HG02642 (cell line): ENCODE data around the gene CDK4.
"Not testable (repeated sequence)": the region's sequence is repeated elsewhere in the genome, so short reads cannot be mapped to it uniquely, and the experiment has no call there.

Experiments used
- ATAC-seq: cut with Tn5 transposase; IDR thresholded peaks from one replicate; pipeline ENCODE4 v1.9.1; 2021; ENCODE audit warnings: mild to moderate bottlenecking; ENCODE audit not compliant: unreplicated experiment, poor library complexity

Gene CDK4

GRCh38 chr12:57730336-57731067, 21.6 kb downstream of the CDK4 start:
- no peak for ATAC-seq

- ATAC-seq = no peak
Measured at GRCh38 chr12:57729321-57729844, 22.7 kb downstream of the CDK4 start.

DNA sequence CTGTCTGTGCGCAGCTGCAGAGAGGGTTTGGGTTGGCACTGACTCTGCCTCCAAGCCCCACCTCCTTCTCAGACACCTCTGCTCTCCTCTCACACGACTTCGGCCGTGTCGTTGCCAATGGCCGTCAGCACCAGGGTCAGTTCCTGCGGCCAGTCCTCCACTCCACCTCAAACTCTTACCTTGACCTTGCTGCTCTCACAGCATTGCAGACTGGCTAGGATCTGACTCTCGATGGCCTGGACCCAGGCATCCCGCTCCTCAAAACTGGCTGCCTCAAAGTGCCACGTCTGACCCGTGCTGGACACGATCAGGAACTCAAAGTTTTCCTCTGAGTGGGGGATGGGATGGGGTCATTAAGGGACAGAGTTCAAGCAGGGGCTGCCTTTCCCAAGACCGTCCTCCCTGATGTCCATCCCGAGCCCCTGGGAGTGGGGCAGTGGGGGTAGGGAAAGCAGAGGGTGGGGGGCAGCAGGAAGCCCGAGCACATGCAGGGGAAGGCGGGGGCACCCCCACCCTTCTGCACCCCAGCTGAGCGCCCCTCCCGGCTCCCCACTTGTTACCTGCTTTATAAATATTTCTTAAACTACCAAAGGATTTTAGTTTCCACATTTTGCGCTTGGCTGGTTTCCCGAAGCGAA, 24.2 kb downstream of the CDK4 start:
- no peak for ATAC-seq

GRCh38 chr12:57726884-57727757, 25.0 kb downstream of the CDK4 start:
- ATAC-seq = no peak

DNA sequence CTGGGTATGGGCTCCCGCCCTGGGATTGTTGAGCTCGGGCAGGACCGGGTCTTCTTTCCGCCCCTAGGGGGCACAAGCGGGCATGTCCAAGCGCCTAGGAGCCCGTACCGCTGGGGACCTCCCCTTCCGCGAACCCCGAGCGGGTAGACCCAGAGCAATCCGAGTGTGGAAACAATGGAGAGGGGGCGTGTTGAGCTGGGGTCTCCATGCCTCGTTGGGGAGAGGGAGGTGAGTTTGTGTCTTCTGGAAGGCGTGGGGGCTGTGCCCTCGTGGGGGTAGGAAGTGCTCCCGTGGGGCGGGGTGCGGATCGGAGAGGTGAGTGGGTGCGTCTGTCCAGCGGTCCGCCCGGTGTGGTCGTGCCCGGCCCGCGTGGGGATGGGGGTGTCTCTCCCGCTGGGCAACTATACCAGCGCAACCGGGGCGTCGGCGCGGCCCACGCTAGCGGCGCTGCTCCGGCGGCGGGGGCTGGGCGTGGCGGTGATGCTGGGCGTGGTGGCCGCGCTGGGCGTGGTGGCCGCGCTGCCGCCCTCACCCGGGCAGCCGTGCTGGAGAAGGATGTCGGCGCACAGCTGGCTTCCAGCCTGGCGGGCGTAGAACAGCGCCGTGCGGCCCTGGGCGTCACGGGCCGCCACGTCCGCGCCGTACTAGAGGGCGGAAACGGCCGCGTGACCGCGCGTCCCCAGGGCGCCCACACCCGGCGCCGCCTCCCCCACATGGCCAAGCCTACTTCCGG, 25.8 kb downstream of the CDK4 start:
- no peak for ATAC-seq

GRCh38 chr12:57725851-57726150, 26.3 kb downstream of the CDK4 start:
- ATAC-seq = no peak

GRCh38 chr12:57724936-57725740, 27.0 kb downstream of the CDK4 start:
- no peak for ATAC-seq

- ATAC-seq = no peak
Measured at GRCh38 chr12:57724003-57724935, 27.8 kb downstream of the CDK4 start.

- ATAC-seq = no peak
Measured at GRCh38 chr12:57723630-57723962, 28.5 kb downstream of the CDK4 start.

- ATAC-seq = no peak
Measured at GRCh38 chr12:57722716-57723629, 29.1 kb downstream of the CDK4 start.

DNA sequence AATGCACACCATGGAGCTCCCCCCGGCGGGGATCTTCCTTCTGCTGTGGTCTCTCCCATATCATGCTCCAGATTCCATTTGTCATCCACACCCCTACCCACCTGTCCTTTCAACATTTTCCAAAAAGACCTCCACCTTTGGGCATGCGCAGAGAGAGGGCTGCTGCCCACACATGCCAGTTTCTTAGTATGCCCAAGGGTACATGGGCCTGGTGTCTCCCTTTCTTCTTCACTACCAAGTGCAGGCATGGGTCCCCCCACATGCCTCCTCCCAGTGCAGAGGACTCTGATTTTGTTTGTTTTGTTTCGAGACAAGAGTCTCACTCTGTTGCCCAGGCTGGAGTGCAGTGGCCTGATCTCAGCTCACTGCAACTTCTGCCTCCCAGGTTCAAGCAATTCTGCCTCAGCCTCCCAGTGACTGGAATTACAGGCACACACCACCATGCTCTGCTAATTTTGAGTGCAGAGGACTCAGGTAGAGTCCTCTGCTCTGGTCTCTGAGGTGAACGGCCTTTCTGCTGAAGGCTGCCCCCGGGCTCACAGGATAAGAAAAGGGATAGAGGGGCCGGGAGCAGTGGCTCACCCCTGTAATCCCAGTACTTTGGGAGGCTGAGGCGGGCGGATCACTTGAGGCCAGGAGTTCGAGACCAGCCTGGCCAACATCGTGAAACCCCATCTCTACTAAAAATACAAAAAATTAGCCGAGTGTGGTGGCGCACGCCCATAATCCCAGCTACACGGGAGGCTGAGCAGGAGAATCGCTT, 30.1 kb downstream of the CDK4 start:
- not testable (repeated sequence) for ATAC-seq

DNA sequence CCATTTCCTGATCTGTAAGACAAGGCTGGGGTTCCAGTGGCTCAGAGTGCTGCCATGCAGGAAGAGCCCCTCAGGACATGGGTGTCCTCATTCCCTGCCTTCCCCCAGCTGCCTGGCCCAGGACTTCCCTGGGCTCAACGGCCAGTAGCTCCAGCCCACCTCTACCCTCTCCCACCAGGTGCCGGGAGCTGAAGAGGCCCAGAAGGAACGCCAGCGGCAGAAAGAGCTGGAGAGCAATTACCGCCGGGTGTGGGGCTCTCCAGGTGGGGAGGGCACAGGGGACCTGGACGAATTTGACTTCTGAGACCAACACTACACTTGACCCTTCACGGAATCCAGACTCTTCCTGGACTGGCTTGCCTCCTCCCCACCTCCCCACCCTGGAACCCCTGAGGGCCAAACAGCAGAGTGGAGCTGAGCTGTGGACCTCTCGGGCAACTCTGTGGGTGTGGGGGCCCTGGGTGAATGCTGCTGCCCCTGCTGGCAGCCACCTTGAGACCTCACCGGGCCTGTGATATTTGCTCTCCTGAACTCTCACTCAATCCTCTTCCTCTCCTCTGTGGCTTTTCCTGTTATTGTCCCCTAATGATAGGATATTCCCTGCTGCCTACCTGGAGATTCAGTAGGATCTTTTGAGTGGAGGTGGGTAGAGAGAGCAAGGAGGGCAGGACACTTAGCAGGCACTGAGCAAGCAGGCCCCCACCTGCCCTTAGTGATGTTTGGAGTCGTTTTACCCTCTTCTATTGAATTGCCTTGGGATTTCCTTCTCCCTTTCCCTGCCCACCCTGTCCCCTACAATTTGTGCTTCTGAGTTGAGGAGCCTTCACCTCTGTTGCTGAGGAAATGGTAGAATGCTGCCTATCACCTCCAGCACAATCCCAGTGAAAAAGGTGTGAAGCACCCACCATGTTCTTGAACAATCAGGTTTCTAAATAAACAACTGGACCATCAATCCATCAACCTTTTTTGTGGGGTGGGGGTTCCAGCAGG, 31.2 kb downstream of the CDK4 start:
- ATAC-seq = no peak

DNA sequence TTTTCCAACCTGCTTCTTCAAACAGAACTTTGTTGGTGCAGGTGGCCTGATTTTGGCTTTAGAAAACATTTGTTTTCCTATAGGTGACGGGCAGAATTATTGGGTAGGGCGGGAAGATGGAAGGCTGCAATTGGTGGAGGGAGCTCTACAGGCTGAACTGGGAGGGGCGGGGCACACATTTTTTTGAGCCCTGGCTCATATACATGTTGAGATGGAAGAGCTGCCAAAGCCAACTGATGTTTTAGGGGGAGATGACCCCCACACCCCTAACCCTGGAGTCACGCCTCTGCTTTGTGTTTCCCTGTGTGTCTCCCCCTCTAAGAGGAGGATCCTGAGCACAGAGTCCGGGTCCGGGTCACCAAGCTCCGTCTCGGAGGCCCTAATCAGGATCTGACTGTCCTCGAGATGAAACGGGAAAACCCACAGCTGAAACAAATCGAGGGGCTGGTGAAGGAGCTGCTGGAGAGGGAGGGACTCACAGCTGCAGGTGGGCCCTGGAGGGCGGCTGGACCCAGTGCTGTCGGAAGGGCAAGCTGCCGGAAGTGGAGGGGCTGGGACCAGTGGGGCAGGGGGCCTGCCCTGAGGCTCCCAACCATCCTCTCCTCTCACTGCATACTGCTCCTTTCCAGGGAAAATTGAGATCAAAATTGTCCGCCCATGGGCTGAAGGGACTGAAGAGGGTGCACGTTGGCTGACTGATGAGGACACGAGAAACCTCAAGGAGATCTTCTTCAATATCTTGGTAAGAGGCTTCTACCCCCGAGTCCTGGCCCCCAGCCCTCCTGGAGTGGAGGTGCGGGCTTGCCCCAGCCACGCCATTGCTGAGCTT, 32.1 kb downstream of the CDK4 start:
- ATAC-seq = no peak

DNA sequence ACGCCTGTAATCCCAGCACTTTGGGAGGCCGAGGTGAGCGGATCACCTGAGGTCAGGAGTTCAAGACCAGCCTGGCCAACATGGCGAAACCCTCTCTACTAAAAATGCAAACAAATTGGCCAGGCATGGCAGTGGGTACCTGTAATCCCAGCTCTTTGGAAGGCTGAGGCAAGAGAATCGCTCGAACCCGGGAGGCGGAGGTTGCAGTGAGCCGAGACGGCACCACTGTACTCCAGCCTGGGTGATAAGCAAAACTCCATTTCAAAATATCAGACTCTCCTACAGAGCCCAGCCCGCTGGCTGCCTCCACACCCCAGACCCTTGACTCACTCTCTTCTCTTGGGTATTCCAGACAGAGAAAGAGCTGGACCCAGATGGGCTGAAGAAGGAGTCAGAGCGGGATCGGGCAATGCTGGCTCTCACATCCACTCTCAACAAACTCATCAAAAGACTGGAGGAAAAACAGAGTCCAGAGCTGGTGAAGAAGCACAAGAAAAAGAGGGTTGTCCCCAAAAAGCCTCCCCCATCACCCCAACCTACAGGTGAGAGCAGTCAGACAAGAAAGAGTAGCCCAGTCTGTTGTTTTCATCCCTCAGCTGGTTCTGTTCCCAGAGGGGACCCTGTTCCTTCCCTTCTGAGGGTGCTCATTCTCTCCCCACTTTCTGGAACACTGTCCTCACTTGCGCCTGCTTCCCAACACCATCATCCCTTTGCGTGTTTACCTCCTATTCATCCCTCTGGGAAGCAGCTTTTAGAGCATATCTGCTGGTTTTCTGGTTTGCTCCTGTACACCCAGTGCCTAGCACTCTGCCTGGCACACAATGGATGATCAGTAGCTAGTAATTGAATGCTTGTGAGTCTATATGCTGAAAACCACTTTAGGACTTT, 33.2 kb downstream of the CDK4 start:
- ATAC-seq = no peak
